Naive thymus-derived CD8-positive, alpha-beta T cell (primary cell): ENCODE measurements around the gene RPL36A. TPM values are rescaled to one million over a fixed set of nuclear protein-coding genes. Genes with fewer than 3 reads are reported as not detected.

Experiments used
- ATAC-seq, 2 donors: fragments of 150-1000 bp; cut with Tn5 transposase in 1 of 2; sonication (Bioruptor Pico), chemical (Tn5 transposase) in 1 of 2; 1 replicate in 1 of 2; 2 replicates in 1 of 2; pipeline ENCODE4 v1.10.0; 2021; ENCODE audit warnings: mild to moderate bottlenecking in 2 of 2, moderate library complexity in 2 of 2
- POLR2A ChIA-PET: fragments of 350-600 bp; sonication (Branson Sonifier 250); formaldehyde crosslinking; loops from one replicate; lab custom pipeline; 2021; ENCODE audit warnings: antibody characterized with exemption; lab: Charles Lee
- DNase-seq, 10 donors: peaks; one replicate each; pipeline versions ENCODE4 v3.0.0 to v3.0.0-alpha.2; 2020 to 2022
- H3K27ac Mint-ChIP-seq, 10 donors: one replicate each; pipeline ENCODE4 v1.8.0; 2020 to 2022; ENCODE audit warnings: mild to moderate bottlenecking in 10 of 10, mixed read lengths in 10 of 10, moderate library complexity in 4 of 10, inconsistent platforms in 1 of 10
- H3K27me3 Mint-ChIP-seq, 5 donors: one replicate each; pipeline ENCODE4 v1.8.0; 2021 to 2022; ENCODE audit warnings: mixed read lengths in 5 of 5
- H3K36me3 Mint-ChIP-seq, 3 donors: one replicate each; pipeline ENCODE4 v1.8.0; 2020 to 2022; ENCODE audit warnings: mixed read lengths in 3 of 3, mild to moderate bottlenecking in 2 of 3, inconsistent platforms in 1 of 3
- H3K4me1 Mint-ChIP-seq, 4 donors: one replicate each; pipeline ENCODE4 v1.8.0; 2021 to 2022; ENCODE audit warnings: mixed read lengths in 4 of 4
- H3K4me3 Mint-ChIP-seq, 10 donors: one replicate each; pipeline ENCODE4 v1.8.0; 2020 to 2022; ENCODE audit warnings: mild to moderate bottlenecking in 10 of 10, mixed read lengths in 10 of 10, moderate library complexity in 6 of 10, inconsistent platforms in 1 of 10
- H3K9me3 Mint-ChIP-seq, 9 donors: one replicate each; pipeline ENCODE4 v1.8.0; 2020 to 2022; ENCODE audit warnings: mixed read lengths in 9 of 9, mild to moderate bottlenecking in 3 of 9, inconsistent platforms in 1 of 9, moderate library complexity in 1 of 9
- polyA plus RNA-seq, 3 donors: library from polyadenylated mRNA; unstranded; fragments of 300-500 nt; fragmentation: Illumina TruSeq; gene quantifications; one replicate each; pipeline ENCODE4 v1.2.3, GENCODE V29; 2021
- total RNA-seq, 8 experiments: library from RNA in 2 of 8; stranded (reverse) in 2 of 8; gene quantifications; one replicate each; pipeline ENCODE4 v1.2.3 and lab custom pipeline; 2021 to 2026

Gene RPL36A
- 100 to 1,000 TPM; 288 to 318 TPM for total RNA-seq
- polyA plus RNA-seq = 1,000 to 10,000 TPM; 2,876 to 3,216 (median 3,107) TPM
- total RNA-seq (lab: John Stamatoyannopoulos, UW) = 13.2 to 56.7 (median 22.0) reads per million in 6 experiments

DNA sequence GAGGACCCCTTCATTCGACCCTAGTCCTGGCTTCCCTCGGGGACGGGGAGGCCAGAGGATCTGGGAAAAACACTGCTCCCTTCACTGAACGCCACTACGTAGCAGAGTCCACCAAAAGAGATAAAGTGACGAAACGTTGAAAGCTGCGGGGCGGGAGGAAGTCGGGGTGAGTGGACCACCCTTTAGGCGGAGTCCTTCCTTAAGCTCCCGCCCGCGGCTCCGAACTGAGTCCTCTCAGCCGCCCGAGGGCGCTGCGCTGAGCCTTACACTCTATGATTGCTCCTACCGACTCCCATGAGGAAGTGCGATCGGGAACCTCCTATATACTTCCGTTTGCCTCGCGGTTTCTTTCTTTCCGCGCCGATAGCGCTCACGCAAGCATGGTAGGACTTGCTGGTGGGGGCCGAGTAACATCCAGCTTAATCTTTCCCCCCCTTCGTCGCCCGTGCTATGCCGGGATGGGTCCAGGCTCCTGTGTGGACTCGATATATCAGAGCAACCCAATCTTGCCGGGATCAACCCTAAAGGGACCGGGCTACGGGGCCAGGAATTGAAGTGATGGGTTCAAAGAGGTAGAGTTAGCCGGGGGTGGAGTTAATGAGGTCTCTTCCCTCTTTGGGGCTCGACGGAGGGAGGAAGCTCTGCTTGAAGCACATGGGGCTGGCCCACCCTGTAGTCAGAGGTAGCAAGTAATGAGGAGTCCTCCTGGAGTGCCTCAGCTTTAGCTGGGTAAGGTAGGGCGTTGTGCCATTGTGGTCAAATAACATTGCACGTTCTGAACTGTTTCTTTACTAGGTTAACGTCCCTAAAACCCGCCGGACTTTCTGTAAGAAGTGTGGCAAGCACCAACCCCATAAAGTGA is at the start of gene RPL36A:
RPL36A (plus strand) TSS at position 348 of the 862 bp plus-strand sequence; CDS start at position 381, 33 bp downstream.
- ATAC-seq = peak; percentile 93
- H3K4me3 Mint-ChIP-seq = peak within 1 kb of the TSS; percentile 88 to 95 (median 92)
- peak; percentile 59 to 89 (median 72) for DNase-seq
- H3K27me3 Mint-ChIP-seq = no peaks in the 10 kb centered on the region
- no peaks in the 10 kb centered on the region for H3K9me3 Mint-ChIP-seq
- H3K36me3 Mint-ChIP-seq = peaks cover 0 to 41% (median 0%) of the 10 kb centered on the region in 3 donors
- POLR2A ChIA-PET = interaction anchor here (0.6 to 1.9 kb wide), 8 partner anchors 11 to 768 kb away, joined by 3 to 17 read pairs (median 5); partner anchors contain the start of genes GLA, HNRNPH2, TIMM8A and ZMAT1
- peaks cover 3 to 36% (median 27%) of the 10 kb centered on the region in 4 donors for H3K4me1 Mint-ChIP-seq
- H3K27ac Mint-ChIP-seq = peak within 1 kb of the TSS; percentile 91 to 98 (median 96)

DNA sequence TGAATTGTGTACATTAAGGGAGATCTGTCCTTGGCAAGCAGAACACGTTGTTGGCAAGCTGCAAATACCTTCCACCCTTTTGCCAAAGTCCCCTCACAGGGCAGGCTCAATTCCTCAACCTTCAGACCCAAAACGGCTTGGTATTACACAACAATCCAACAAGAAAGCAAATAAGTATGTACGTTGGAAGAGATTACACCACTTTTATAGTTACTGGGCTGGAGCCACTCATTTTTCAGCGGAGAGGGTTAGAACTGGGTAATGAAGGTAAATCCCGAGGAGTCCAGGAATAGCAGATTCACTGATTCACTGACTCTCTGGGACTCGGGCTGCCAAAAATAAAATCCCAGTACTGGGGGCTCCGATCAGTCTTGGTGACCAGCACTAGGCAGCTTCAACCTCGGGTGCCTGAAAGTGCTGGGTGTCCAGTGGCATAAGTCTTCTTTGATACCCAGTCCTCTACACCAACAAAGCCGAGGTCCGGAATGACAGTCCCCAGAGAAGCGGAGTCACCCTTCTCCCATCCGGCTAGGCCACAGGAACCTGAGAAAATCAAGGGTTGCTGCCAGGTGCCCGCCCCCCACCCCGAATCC is 42.9 kb upstream of the RPL36A start:
- DNase-seq (peak in 2 of 10 donors; percentile 2 to 3), ATAC-seq (no peak)
- peaks cover 0 to 15% (median 4%) of the 10 kb centered on the region in 3 donors for H3K36me3 Mint-ChIP-seq
- H3K27me3 Mint-ChIP-seq = no peaks in the 10 kb centered on the region
- H3K27ac Mint-ChIP-seq = peak overlapping the region; percentile 51 to 96 (median 94)
- peaks cover 0 to 27% (median 13%) of the 10 kb centered on the region in 4 donors for H3K4me1 Mint-ChIP-seq
- peak overlapping the region; percentile 86 to 93 (median 91) for H3K4me3 Mint-ChIP-seq
- no peaks in the 10 kb centered on the region for H3K9me3 Mint-ChIP-seq
- POLR2A ChIA-PET = interaction anchor here (0.6 to 2.4 kb wide), 2 partner anchors 43 to 59 kb away, joined by 3 to 11 read pairs; partner anchors contain the start of genes GLA and RPL36A

DNA sequence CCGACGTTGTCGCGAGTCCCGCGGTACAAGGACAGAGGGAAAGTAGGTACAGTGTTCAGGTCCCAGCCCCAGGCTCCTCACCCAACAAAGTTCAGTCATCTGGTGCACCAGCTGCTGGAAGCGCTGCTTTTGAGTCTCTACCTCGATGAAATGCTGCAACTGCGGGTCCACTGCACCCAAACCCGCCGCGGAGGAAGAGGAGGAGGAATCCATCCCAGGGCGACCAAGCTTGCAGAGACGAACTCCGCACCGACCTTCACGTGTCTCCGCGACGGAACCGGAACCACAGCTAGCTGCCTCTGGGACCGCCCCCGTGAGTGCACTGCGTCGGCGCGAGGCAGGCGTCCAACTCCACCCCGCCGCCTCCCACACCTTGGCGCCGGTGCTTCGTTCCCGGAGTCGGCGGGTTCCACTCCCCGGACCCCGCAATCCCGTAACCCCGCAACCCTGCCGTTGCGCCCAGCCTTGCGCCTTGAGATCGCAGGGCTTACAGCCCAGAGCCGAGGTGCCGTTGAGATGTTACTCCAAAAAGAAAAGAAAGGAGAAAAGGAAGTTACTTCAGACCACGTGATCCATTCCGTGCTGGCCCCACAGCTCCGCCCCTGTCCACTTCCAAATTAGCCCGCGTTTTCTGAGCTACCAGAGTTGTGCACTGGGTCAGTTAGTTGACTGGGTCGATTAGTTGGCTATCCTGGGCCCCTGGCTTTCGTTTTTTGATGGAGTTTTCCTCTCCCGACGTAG is 42.2 kb upstream of the RPL36A start, which contains the start of gene TIMM8A:
TIMM8A (minus strand) TSS at position 291 of the 741 bp plus-strand sequence; CDS start at position 213, 78 bp downstream.
- ATAC-seq (peak; percentile 98 to 99), DNase-seq (peak; percentile 62 to 85 (median 70))
- POLR2A ChIA-PET = interaction anchor here (0.6 to 2.4 kb wide), 2 partner anchors 42 to 59 kb away, joined by 3 to 11 read pairs; partner anchors contain the start of genes GLA and RPL36A
- H3K36me3 Mint-ChIP-seq = peaks cover 0 to 15% (median 4%) of the 10 kb centered on the region in 3 donors
- peak within 1 kb of the TSS; percentile 67 to 96 (median 94) for H3K27ac Mint-ChIP-seq
- no peaks in the 10 kb centered on the region for H3K27me3 Mint-ChIP-seq
- no peaks in the 10 kb centered on the region for H3K9me3 Mint-ChIP-seq
- H3K4me3 Mint-ChIP-seq = peak within 1 kb of the TSS; percentile 86 to 93 (median 91)
- peaks cover 0 to 27% (median 13%) of the 10 kb centered on the region in 4 donors for H3K4me1 Mint-ChIP-seq

DNA sequence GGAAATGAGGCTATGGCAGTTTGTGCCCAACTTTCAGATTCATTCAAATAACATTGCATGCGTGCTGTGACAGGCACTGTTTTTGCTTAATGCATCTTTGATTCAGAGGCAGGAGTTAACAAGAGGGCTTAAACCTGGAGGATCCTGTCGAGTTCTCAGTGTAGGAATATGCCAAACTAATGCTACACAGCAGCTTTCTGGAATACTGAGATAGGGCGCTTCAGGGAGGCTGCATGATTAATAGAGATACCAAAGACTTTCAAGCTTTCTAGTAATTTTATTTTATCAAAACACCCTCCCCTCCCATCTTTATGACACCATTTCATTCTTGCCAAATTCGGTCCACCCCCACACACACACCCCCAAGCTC is 41.6 kb upstream of the RPL36A start:
- Mint-ChIP-seq H3K4me3 (peak overlapping the region; percentile 86 to 93 (median 91)), H3K9me3 (no peaks in the 10 kb centered on the region), H3K27ac (peak overlapping the region; percentile 67 to 96 (median 94)), H3K27me3 (no peaks in the 10 kb centered on the region), H3K4me1 (peaks cover 0 to 27% (median 12%) of the 10 kb centered on the region in 4 donors), H3K36me3 (peaks cover 0 to 12% (median 2%) of the 10 kb centered on the region in 3 donors)
- POLR2A ChIA-PET = interaction anchor here (2.4 kb wide), 1 partner anchor 42 kb away, joined by 11 read pairs; the partner anchor contains the start of gene RPL36A
- DNase-seq (no peak), ATAC-seq (no peak)

DNA sequence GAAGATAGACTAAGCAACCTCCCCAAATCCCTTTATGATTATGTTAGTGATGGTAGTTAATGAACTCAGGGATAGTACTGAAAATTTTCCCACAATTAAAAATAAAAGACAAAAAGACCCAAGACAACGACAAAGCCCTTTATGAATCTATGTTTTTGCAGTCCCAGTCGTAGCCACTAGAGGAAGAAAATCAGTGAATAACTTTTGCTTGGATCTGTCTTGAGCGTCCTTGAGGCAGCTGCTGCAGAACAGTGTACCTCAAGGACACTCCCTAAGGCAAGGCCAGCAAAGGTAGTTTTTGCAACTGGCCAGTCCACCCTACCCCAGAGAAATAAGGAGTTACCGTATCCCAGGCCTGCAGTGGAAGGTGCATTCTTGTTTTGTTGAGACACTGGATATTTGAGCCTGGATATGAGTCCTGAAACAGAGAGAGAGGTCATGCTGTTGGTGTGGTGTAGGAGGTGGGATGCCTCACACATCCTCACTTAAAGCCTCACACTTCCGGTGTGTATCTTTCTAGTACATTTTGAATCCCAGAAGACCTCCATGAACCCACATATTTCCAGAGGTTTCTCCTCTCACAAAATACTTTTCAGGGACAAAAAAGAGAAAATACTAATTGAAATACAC is 33.5 kb upstream of the RPL36A start:
- no peak for ATAC-seq
- Mint-ChIP-seq H3K36me3 (no peaks in the 10 kb centered on the region), H3K27me3 (peaks cover 0 to 1% (median 0%) of the 10 kb centered on the region in 5 donors), H3K27ac (no peak overlapping the region), H3K4me1 (peaks cover 0 to 5% (median under 1%) of the 10 kb centered on the region in 4 donors), H3K4me3 (no peak overlapping the region), H3K9me3 (no peaks in the 10 kb centered on the region)
- DNase-seq = no peak
- POLR2A ChIA-PET = no interaction called here

DNA sequence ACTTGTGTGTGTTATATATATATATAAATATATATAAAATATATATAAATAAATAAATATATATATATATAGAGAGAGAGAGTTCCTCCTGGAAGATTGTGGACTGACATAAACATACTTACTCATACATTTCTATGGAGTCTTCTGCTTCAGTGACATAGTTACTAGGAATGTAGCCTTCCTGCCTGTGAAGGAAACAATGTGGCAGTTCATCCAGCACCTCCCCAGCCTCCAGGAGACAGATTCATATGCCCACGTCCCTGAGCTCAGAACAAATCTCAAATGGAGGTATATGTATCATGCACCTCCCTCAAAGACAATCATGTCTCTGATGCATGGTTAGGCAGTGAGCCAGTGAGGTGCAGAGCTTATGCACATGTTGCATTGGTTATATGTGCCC is 30.8 kb upstream of the RPL36A start:
- Mint-ChIP-seq H3K9me3 (no peaks in the 10 kb centered on the region), H3K27me3 (peaks cover 0 to 1% (median 0%) of the 10 kb centered on the region in 5 donors), H3K36me3 (no peaks in the 10 kb centered on the region), H3K27ac (no peak overlapping the region), H3K4me1 (peaks cover 0 to 5% (median under 1%) of the 10 kb centered on the region in 4 donors), H3K4me3 (no peak overlapping the region)
- no peak for ATAC-seq
- POLR2A ChIA-PET = no interaction called here
- no peak for DNase-seq

DNA sequence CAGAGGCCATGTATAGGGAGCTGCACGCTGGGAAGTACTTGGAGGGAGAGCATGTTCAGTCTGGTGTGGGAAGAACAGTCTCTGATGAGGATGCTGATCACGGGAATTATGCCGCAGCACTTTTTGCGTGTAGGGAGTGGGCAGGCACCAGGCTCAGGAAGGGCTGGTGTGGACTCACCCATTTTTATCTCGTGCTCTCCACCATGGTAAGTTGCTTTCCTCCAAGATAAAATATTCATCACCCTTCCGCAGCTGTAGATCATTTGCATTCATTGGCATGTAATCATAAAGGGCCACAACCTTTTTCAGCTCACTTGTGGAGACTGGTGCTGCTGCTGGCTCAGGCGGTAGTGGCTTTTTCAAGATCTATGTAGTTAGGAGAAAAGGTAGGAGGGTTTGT is 30.4 kb upstream of the RPL36A start:
- H3K4me3 Mint-ChIP-seq = no peak overlapping the region
- DNase-seq = no peak
- ATAC-seq = no peak
- H3K4me1 Mint-ChIP-seq = peaks cover 0 to 5% (median under 1%) of the 10 kb centered on the region in 4 donors
- H3K27ac Mint-ChIP-seq = no peak overlapping the region
- no peaks in the 10 kb centered on the region for H3K9me3 Mint-ChIP-seq
- POLR2A ChIA-PET = no interaction called here
- peaks cover 0 to 1% (median 0%) of the 10 kb centered on the region in 5 donors for H3K27me3 Mint-ChIP-seq
- no peaks in the 10 kb centered on the region for H3K36me3 Mint-ChIP-seq

DNA sequence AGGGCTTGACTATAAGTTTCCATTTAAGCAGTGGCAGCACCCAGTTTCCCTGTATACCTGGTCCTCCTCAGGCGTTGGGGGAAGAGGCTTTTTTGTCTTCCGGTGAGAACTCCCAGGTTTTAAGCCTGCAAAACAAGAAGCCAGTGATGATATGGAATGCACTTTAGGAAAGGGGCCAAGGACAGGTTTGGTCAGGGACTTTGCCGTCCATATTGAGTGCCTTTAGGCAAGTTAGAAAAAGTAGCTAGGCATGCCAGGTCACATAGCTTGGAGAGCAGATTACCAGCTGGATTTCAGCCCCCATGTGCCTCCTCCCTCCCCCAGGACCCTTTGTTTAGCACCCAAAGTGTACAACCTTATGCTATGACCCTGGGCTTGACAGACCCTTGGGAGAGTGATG is 28.7 kb upstream of the RPL36A start:
- Mint-ChIP-seq H3K9me3 (no peaks in the 10 kb centered on the region), H3K27ac (no peak overlapping the region), H3K36me3 (no peaks in the 10 kb centered on the region), H3K4me3 (no peak overlapping the region), H3K4me1 (peaks cover 0 to 5% (median under 1%) of the 10 kb centered on the region in 4 donors), H3K27me3 (peaks cover 0 to 1% (median 0%) of the 10 kb centered on the region in 5 donors)
- POLR2A ChIA-PET = no interaction called here
- DNase-seq (no peak), ATAC-seq (no peak)

DNA sequence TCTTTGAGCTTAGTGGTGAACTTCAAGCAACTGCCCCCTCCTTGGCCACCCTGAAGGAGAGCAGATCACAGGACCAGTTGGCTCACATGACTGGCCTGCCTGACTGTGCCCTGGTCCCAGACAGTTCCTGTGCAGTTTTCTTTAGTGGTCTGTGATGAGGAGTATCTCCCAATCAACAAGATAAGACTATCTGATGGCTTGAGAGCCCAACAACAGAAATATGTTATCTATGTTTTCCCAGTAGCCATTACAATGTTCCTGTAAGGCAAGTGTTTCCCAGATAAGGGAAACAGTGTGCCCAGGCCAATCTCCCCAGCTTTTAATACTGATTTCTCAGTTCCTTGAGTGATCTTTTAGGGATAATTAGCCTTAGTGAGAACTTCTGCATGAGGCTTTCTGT is 28.1 kb upstream of the RPL36A start:
- DNase-seq (no peak), ATAC-seq (no peak)
- Mint-ChIP-seq H3K4me3 (no peak overlapping the region), H3K27me3 (peaks cover 0 to 1% (median 0%) of the 10 kb centered on the region in 5 donors), H3K4me1 (peaks cover 0 to 5% (median under 1%) of the 10 kb centered on the region in 4 donors), H3K9me3 (no peaks in the 10 kb centered on the region), H3K27ac (no peak overlapping the region), H3K36me3 (no peaks in the 10 kb centered on the region)
- POLR2A ChIA-PET = no interaction called here

DNA sequence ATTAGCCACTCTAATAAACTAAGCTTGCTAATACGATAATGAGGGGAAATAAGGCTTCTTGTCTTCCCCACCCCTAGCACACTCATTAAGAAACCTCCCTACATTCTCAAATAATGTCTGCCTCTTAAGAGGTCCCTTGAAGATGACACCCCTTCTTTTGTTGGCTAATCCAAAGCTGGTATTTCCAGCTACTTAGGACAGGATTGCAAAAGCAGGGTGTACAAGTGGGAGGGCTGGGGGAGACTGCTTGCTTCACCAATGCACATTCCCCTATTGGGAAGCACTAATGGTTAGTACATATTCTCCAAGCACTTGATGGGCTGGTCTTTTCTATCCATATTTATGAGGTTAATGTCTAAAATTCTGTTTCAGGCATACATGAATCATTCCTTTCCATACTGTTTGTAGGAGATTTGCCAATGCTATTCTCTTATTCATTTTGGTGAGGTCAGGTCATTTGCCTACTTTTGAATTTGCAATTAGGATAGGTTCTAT is 25.5 kb upstream of the RPL36A start:
- H3K9me3 Mint-ChIP-seq = no peaks in the 10 kb centered on the region
- no peak overlapping the region for H3K4me3 Mint-ChIP-seq
- no peak overlapping the region for H3K27ac Mint-ChIP-seq
- DNase-seq (no peak), ATAC-seq (no peak)
- POLR2A ChIA-PET = no interaction called here
- peaks cover 0 to 8% (median 0%) of the 10 kb centered on the region in 4 donors for H3K4me1 Mint-ChIP-seq
- no peaks in the 10 kb centered on the region for H3K36me3 Mint-ChIP-seq
- peaks cover 0 to 9% (median 0%) of the 10 kb centered on the region in 5 donors for H3K27me3 Mint-ChIP-seq

DNA sequence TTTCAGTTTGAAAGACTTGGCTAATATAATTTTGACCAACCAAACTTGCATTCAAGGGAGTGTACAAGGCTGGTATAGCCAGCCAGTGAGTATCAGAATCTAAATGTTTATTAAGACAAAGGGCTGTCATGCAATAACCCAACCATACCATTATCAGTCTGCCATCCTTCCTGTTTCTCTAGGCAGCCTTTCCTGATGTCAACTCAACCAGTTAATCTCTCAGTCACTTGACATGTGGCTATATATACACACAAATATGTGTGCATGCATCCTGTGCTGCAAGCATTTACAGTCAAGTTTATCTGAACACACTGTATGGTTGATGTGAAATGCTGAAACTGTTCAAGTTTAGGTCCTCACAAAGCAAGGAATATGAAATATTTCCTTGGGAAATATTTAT is 22.0 kb upstream of the RPL36A start:
- H3K36me3 Mint-ChIP-seq = no peaks in the 10 kb centered on the region
- H3K27ac Mint-ChIP-seq = no peak overlapping the region

More for the DNA sequence above, 22.0 kb upstream of the RPL36A start:
- Mint-ChIP-seq H3K27me3 (peaks cover 0 to 9% (median 0%) of the 10 kb centered on the region in 5 donors), H3K4me3 (peak overlapping the region in 1 of 10 donors; percentile 45), H3K9me3 (no peaks in the 10 kb centered on the region), H3K4me1 (peaks cover 0 to 16% (median 0%) of the 10 kb centered on the region in 4 donors)
- POLR2A ChIA-PET = no interaction called here
- DNase-seq = no peak
- no peak for ATAC-seq
